Fibroblast of lung (primary cell): ENCODE results near the gene MAPT. TPM values are rescaled to one million over a fixed set of nuclear protein-coding genes. Genes with fewer than 3 reads are reported as not detected.
A peak's percentile ranks its signal among the peaks of the same experiment; 100 is the strongest.

ENCODE experiments used
- DNase-seq, 2 donors: peaks; one replicate each; pipeline versions ENCODE4 v3.0.0 to v3.0.0-alpha.2; 2010; ENCODE audit warnings: low read depth in 2 of 2
- H2AFZ ChIP-seq: 2 replicates; pipeline ENCODE4 v1.5.1; 2012; ENCODE audit warnings: low read length, control low read depth, inconsistent platforms
- H3K27ac ChIP-seq: 2 replicates; pipeline ENCODE4 v1.5.1; 2011; ENCODE audit warnings: low read length, control low read depth; ENCODE audit not compliant: insufficient read depth
- H3K27me3 ChIP-seq: 2 replicates; pipeline ENCODE4 v1.5.1; 2011; ENCODE audit warnings: mild to moderate bottlenecking, low read length; ENCODE audit not compliant: control insufficient read depth, insufficient read depth
- H3K36me3 ChIP-seq: 2 replicates; pipeline ENCODE4 v1.5.1; 2011; ENCODE audit warnings: low read length; ENCODE audit not compliant: control insufficient read depth, insufficient read depth
- H3K4me1 ChIP-seq: 2 replicates; pipeline ENCODE4 v1.5.1; 2011; ENCODE audit warnings: low read length; ENCODE audit not compliant: control insufficient read depth, insufficient read depth; ENCODE audit errors: extremely low read depth
- H3K4me2 ChIP-seq: 2 replicates; pipeline ENCODE4 v1.5.1; 2011; ENCODE audit warnings: low read length, control low read depth; ENCODE audit not compliant: insufficient read depth; ENCODE audit errors: extremely low read depth
- H3K4me3 ChIP-seq, 4 experiments: fragments of 200-600 bp in 1 of 4; sonication (generic) in 1 of 4; replicated peaks in 1 of 4; 2 replicates each; pipeline ENCODE4 v1.5.1; 2011 to 2016; ENCODE audit warnings: low read length in 4 of 4, low read depth in 3 of 4, mild to moderate bottlenecking in 3 of 4, control low read depth in 2 of 4, inconsistent platforms in 1 of 4, mixed read lengths in 1 of 4; ENCODE audit not compliant: insufficient read depth in 1 of 4; ENCODE audit errors: control extremely low read depth in 1 of 4
- H3K79me2 ChIP-seq: 2 replicates; pipeline ENCODE4 v1.5.1; 2012; ENCODE audit warnings: mild to moderate bottlenecking, low read length, inconsistent platforms; ENCODE audit not compliant: control insufficient read depth, insufficient read depth
- H3K9ac ChIP-seq: 2 replicates; pipeline ENCODE4 v1.5.1; 2011; ENCODE audit warnings: mild to moderate bottlenecking, low read length, control low read depth; ENCODE audit not compliant: insufficient read depth
- H3K9me3 ChIP-seq: 2 replicates; pipeline ENCODE4 v1.5.1; 2012; ENCODE audit warnings: low read depth, low read length; ENCODE audit not compliant: control insufficient read depth, insufficient read depth
- H4K20me1 ChIP-seq: 2 replicates; pipeline ENCODE4 v1.5.1; 2011; ENCODE audit warnings: low read length; ENCODE audit not compliant: control insufficient read depth, insufficient read depth; ENCODE audit errors: extremely low read depth
- EZH2 ChIP-seq: IDR thresholded peaks from 2 replicates; pipeline ENCODE4 v1.5.1; 2012; ENCODE audit warnings: low read length, control low read depth, mild to moderate bottlenecking; ENCODE audit errors: missing control alignments
- polyA plus RNA-seq, 2 donors: library from polyadenylated mRNA; depleted of rRNA in 1 of 2; stranded (reverse) in 1 of 2; unstranded in 1 of 2; fragments of >200 nt; gene quantifications; 2 replicates each; pipeline ENCODE4 v1.2.1, GENCODE V29; 2011 to 2012; ENCODE audit warnings: missing spikeins in 1 of 2
- total RNA-seq: library from RNA; depleted of rRNA; stranded (reverse); fragments of >200 nt; gene quantifications from 2 replicates; pipeline ENCODE4 v1.2.1, GENCODE V29; 2014
- TF ChIP-seq, protein P1 (sequence below), 2 donors: IDR thresholded peaks in 1 of 2; conservative IDR thresholded peaks in 1 of 2; 1 replicate in 1 of 2; 2 replicates in 1 of 2; pipeline ENCODE4 v1.5.1; 2011 to 2012; ENCODE audit warnings: low read length in 2 of 2, control low read depth in 1 of 2, inconsistent platforms in 1 of 2, low read depth in 1 of 2, mild to moderate bottlenecking in 1 of 2

Gene MAPT
- total and polyA plus RNA-seq, 2 donors (not counting 1 experiment from before 2014, with no cell fraction given), result 0.09 to 0.50 TPM

DNA sequence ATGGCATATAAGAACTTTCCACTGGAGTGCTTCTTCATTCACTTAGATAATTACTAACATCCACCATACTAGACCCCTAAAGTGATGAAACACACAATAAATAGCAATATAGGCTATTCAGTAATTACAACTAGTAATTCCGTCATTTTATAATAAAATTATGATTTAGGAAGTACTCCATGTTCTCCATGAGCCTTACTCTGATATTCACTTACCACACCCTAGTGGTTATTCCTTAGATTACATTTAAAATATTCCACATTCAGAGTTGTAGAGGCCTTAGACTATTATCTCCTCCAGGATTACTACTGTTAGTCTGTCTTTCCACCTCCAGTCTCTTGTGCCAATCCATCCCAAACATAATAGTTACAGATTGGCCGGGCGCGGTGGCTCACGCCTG lies 167.1 kb downstream of the MAPT start:
- H3K4me1 ChIP-seq, result peaks cover 4% of the 10 kb centered on the region
- no peaks in the 10 kb centered on the region for H4K20me1 ChIP-seq
- H3K9ac ChIP-seq, result no peak overlapping the region
- peaks cover 4% of the 10 kb centered on the region for H3K36me3 ChIP-seq
- H3K27me3 ChIP-seq, result no peaks in the 10 kb centered on the region
- no peak overlapping the region for H3K4me3 ChIP-seq
- TF ChIP-seq EZH2, result no peak
- TF ChIP-seq, protein P1, sequence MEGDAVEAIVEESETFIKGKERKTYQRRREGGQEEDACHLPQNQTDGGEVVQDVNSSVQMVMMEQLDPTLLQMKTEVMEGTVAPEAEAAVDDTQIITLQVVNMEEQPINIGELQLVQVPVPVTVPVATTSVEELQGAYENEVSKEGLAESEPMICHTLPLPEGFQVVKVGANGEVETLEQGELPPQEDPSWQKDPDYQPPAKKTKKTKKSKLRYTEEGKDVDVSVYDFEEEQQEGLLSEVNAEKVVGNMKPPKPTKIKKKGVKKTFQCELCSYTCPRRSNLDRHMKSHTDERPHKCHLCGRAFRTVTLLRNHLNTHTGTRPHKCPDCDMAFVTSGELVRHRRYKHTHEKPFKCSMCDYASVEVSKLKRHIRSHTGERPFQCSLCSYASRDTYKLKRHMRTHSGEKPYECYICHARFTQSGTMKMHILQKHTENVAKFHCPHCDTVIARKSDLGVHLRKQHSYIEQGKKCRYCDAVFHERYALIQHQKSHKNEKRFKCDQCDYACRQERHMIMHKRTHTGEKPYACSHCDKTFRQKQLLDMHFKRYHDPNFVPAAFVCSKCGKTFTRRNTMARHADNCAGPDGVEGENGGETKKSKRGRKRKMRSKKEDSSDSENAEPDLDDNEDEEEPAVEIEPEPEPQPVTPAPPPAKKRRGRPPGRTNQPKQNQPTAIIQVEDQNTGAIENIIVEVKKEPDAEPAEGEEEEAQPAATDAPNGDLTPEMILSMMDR (conservative IDR thresholded peaks at IDR 0.05 in 1 of 2, IDR thresholded peaks at IDR 0.05 in 1 of 2; ENCODE audit: low read depth in 1 of 2, low read length in 2 of 2), result peak in 1 of 2 donors; percentile 20
- peaks cover 3% of the 10 kb centered on the region for H3K79me2 ChIP-seq
- no peak overlapping the region for H3K4me2 ChIP-seq
- H3K27ac ChIP-seq, result no peak overlapping the region
- H3K9me3 ChIP-seq, result no peaks in the 10 kb centered on the region
- no peak overlapping the region for H2AFZ ChIP-seq
- peak in 1 of 2 donors; percentile 31 for DNase-seq

GRCh38 chr17:46063241-46063640 lies 168.9 kb downstream of the MAPT start:
- no peaks in the 10 kb centered on the region for H4K20me1 ChIP-seq
- TF ChIP-seq EZH2, result no peak
- TF ChIP-seq, protein P1 (conservative IDR thresholded peaks at IDR 0.05 in 1 of 2, IDR thresholded peaks at IDR 0.05 in 1 of 2; ENCODE audit: low read depth in 1 of 2, low read length in 2 of 2), result no peak
- no peaks in the 10 kb centered on the region for H3K9me3 ChIP-seq
- H3K79me2 ChIP-seq, result no peaks in the 10 kb centered on the region
- DNase-seq, result peak; percentile 45 to 87
- no peak overlapping the region for H3K27ac ChIP-seq
- H3K4me2 ChIP-seq, result no peak overlapping the region
- H3K27me3 ChIP-seq, result no peaks in the 10 kb centered on the region
- H3K4me3 ChIP-seq, result no peak overlapping the region
- H3K9ac ChIP-seq, result no peak overlapping the region
- peaks cover 3% of the 10 kb centered on the region for H3K4me1 ChIP-seq
- peaks cover 6% of the 10 kb centered on the region for H3K36me3 ChIP-seq
- H2AFZ ChIP-seq, result no peak overlapping the region

DNA sequence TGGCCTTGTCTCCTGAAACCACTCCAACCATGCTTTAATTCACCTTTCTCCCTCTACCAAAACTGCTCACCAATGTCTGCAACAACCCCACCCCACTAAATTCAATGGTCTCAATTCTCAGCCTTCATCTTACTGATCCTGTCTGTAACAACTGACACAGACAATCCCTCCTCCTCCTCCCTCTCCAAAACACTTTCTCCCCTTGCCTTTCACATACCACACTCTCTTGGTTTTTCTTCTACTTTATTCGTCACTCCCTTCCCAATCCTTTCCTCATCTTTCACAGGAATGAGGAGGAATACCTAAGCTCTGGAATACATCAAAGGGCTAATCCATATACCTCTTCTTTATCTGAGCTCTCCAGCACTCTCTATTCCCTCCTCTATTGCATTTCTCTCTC lies 170.1 kb downstream of the MAPT start:
- Histone ChIP-seq H4K20me1 (no peaks in the 10 kb centered on the region), H3K27me3 (no peaks in the 10 kb centered on the region), H3K36me3 (peaks cover 6% of the 10 kb centered on the region), H2AFZ (no peak overlapping the region), H3K4me3 (no peak overlapping the region), H3K4me1 (peaks cover 3% of the 10 kb centered on the region), H3K4me2 (no peak overlapping the region), H3K9ac (no peak overlapping the region), H3K27ac (no peak overlapping the region), H3K79me2 (peaks cover 3% of the 10 kb centered on the region), H3K9me3 (no peaks in the 10 kb centered on the region)
- no peak for DNase-seq
- TF ChIP-seq, protein P1 (conservative IDR thresholded peaks at IDR 0.05 in 1 of 2, IDR thresholded peaks at IDR 0.05 in 1 of 2; ENCODE audit: low read depth in 1 of 2, low read length in 2 of 2), result no peak
- TF ChIP-seq EZH2, result no peak
